Hematopoietic multipotent progenitor cell treated with erythropoietin and hydrocortisone succinate and interleukin-3 and kit ligand, for 8 days (in vitro differentiated cells): Measurements from ENCODE around the gene PPIH.
A peak's percentile ranks its signal among the peaks of the same experiment; 100 is the strongest.
"Not testable (repeated sequence)": the region's sequence is repeated elsewhere in the genome, so short reads cannot be mapped to it uniquely, and the experiment has no call there.

ENCODE experiments used
- DNase-seq: peaks from one replicate; pipeline ENCODE4 v3.0.0-alpha.2; 2015

PPIH gene

DNA sequence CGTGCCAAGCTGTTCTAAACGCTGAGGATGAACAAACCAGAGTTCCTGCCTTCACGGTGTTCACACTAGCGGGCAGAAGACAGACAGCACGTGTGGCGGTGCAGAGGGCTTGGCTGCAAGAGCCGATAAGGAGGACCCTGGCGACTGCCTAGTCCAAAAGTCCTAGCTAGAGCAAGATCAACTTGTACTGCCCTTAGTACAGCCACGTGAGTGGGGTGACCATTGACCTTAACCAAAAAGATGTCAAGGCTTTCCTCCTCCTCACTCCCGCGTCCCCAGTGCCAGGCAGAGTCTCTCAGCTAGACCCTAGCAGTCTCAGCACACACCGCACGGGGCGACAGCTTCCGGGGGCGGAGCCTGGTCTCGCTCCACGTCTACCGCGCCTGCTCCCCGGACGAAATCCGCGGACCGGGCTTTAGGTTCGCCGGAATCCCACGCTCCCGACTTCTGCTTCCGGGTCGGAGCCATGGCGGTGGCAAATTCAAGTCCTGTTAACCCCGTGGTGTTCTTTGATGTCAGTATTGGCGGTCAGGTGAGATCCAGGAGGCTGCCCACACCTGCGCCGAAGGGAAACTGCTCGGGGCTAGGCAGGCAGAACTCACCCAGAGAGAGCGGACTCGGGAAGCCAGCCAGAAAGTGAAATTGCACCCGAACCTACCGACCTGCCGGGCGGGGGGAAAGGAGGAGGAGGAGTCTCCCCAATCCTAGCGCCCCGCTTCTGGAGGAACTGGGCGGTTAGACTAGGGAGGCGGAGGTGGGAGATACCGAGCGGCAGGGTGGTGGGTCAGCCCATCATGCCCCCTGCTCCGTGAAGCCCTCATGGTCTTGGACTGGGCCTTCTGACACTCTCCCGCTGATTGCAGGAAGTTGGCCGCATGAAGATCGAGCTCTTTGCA lies at the start of gene PPIH:
Gene PPIH (plus strand): TSS at position 443 of the 896 bp plus-strand sequence. CDS start 24 bp downstream, at position 467.
- peak; percentile 95 for DNase-seq

DNA sequence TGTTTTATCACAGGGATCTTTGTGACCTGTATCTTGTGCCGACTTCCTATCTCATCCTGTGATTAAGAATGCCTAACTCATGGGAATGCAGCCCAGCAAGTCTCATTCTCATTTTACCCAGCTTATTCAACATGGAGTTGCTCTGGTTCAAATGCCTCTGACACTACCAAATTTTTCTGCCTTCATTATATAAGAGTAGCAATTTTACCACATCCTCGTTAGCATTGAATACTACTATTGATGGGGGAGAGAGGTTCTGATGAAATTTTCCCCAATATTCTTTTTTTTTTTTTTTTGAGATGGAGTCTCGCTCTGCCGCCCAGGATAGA lies 44.5 kb upstream of the PPIH start:
- no peak for DNase-seq

DNA sequence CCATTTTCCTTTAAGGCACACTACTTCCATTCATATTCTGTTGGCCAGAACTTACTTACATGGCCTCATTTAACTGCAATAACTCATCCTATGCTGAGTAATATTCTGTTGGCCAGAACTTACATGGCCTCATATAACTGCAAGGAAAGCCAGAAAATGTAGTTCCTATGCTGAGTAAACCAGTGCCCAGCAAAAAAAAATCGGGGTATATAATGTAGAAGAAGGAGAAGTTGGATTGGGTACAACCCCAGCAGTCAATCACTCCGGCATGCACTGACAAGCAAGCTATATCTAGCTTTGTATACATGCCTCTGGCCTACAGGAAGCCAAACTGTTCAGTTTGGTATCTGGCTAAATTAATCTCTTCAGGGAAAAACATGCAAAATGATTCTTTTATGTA lies 39.4 kb upstream of the PPIH start:
- no peak for DNase-seq

DNA sequence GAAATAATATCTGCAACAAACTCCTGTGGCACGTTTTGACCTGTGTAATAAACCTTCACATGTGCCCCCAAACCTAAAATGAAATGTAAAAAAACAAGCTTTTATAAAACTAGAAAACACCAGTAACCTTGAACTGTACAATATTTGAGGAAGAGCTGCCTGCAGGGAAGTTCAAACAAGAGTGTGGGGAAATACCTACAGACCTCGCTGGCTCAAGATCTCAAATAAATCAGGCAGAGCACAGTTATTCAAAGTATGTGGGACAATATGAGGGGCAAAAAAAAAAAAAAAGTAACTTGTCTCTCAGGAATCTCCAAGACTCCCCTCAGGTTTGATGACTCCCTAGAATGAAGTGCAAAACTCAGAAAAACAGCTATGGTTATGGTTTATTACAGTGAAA lies 37.9 kb upstream of the PPIH start:
- DNase-seq = no peak

DNA sequence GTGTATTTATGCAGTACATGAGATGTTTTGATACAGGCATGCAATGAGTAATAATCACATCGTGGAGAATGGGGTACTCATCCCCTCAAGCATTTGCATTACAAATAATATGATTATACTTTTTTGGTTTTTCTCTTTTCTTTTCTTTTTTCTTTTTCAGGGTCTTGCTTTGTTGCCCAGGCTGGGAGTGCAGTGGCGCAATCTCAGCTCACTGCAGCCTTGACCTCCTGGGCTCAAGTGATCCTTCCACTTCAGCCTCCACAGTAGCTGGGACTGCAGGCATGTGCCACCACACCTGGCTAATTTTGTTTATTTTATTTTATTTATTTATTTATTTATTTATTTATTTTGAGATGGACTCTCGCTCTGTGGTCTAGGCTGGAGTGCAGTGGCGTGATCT lies 37.0 kb upstream of the PPIH start:
- DNase-seq = not testable (repeated sequence)

DNA sequence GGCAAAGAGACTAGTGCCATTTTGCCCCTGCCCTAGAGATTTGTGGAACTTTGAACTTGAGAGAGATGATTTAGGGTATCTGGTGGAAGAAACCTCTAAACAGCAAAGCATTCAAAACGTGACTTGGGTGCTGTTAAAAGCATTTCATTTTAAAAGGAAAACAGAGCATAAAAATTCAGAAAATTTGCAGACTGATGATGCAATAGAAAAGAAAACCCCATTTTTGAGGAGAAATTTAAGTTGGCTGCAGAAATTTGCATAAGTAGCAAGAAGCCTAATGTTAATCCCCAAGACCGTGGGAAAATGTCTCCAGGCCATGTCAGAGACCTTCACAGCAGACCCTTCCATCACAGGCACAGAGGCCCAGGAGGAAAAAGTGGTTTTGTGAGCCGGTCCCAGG lies 31.0 kb upstream of the PPIH start:
- DNase-seq = not testable (repeated sequence)

DNA sequence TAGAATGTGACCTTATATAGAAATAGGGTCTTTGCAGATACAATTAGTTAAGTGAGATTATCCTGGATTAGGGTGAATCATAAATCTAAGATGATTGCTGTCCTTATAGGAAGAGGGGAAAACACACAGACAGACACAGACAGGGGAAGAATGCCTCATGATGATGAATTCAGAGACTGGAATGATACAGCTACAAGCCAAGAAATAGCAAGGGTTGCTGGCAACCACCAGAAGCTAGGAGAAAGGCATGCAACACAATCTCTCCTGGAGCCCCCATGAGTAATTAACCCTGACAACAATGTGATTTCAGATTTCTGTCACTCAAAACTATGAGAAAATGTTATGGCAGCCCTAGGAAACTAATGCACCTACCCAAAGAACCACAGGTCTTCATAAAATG lies 19.1 kb upstream of the PPIH start:
- no peak for DNase-seq

DNA sequence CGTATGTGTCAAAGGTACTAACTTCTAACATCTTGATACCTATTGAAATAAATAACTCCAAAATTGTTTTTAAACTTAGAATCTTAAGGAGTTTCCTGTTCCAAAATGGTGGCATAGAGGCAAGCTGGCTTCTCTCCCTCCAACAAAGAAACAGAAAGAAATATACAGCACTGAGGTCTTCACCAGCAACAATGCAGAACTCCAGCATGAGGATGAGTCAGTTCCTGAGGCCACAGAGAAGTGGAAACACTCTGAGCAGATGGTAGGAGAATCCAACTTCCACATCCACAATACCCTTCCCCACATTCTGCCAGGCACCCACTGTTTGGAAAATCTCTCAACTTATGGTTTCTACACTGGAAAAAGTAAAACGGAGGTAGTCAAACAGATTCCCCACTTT lies 12.2 kb upstream of the PPIH start:
- DNase-seq = no peak

DNA sequence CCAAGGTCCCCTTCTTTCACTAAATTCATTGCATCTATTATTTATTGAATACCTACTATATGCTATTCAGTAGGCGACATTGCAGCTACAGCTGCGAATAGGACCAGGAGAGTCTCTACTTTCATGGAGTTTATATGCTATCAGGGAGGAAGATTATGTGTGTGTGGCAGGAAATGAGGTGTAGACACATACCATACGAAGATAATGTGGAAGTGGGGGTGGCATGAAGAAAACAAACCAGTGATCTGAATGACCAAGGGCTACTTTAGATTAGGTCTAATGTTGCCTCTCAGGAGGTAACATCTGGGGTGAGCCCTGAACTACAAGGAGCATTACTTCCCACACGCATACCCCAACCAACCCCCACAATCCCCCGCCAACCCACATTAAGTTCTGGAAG lies 1.0 kb upstream of the PPIH start:
- DNase-seq = peak; percentile 42

DNA sequence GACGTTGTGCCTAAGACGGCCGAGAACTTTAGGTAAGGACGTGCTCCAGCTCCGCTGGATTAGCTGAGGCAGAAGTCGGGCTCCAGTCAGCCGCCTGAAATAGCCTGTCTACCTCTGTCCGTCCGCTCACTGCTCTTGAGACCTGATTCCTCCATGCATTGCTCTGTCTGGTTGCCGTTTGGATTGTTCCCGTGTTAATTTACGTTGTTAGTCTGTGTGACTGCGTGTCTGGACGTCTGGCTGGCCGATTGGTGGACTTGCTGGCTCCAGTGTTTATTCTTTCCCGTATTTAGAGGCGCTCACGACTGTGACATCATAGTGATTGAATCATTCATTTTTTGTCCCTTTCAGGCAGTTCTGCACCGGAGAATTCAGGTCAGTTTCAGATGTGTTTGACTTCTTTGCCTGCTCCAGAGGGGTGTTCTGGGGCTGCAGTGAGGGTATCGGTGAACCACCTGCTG lies 684 bp downstream of the PPIH start:
- DNase-seq = no peak

DNA sequence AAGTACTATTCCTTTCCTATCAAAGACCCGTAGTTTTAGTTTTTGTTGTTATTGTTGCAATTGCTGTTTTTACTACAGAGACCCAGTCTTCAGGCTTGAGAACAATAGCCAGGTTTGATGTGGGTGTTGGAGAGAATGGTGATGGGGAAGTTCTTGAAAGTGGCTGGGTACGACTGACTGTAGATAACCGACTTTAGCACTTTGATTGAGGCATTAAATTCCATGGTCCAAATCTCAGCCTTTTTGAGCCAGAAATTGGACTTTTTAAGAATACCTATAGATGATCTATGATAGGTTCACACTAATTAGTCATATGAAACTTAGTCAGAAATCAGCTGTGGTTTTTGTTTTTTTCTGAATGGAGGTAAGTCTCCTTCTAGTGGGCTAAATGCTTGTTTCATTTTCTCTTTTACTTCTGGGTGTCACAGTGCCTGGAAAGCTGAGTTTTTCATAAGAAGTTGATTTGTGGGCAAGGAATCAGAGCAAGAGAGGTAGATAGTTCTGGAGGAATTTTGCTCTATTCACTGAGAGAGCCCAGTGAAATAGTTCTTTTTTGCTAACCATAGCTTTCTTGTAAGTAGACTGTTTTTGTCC lies 2.8 kb downstream of the PPIH start:
- DNase-seq = no peak

DNA sequence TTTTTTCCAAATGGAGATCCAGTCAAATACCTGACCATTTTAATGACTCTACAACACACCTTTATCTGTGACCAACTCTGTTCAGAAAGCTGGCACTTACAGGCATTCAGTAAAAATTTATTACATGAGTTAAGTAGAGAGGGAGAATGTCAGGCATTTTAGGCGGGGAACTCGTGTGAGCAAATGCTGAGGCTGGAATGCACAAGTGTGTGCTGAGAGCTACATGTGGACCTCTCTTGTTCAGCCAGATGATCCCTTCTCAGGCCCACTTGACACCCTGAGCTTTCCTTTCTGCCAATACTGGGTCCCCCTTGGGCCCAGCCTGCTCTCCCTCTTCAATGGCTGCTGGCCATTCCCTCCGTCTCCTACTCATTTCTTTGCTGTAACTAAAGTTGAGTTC lies 11.7 kb downstream of the PPIH start:
- no peak for DNase-seq

DNA sequence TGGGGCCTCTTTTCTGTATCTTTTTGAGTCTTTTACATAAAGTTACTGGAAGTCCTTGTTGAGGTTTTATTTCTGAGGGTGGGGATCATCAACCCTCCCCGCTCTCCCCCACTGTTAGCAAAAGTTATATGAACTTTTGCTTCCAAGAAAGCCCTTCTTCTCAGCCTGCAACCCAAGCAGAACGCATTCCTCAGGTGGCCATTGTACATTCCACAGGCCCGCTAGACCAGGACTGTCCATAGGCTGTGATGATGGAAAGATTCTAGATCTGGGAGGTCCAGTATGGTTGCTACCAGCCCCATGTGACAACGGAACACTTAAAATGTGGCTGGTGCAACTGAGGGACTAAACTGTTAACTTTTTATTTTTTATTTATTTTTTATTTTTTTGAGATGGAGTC lies 12.2 kb downstream of the PPIH start:
- DNase-seq = no peak

DNA sequence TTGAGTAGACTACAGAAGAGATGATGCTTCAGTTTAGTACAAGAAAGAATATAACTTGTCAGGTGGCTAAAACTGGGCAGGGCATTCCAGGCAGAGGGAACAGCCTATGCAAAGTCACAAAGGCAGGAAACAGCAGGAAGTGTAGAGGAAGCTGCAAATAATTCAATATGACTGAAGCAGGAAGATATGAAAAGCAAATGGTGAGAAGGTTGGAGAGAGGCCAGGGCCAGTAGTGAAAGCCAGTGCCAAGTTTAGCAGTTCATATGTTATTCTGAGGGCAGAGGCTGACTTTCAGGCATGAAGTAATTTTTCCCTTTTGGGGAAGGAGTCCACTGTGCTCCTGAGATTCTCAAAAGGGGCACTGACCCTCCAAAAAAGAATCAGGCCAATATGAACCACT lies 16.0 kb downstream of the PPIH start:
- no peak for DNase-seq

DNA sequence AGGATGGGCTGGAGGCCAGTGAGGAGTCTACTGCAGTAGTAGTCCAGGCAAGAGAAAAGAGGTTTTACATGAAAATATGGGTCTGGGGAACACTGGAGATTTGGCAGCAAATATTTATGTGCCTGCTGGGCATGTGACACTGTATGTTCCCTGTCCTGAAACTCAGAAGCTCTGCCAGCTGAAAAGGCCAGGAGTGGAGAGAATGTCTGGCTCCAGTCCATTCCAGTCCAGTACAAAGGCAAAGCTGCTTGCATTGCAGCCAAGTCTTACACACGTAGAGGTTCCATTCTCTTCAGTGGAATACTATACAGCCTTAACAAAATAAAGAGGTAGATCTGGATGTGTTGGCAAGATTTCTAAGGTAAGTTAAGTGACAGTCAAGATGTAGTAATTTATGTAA lies 16.5 kb downstream of the PPIH start:
- no peak for DNase-seq

DNA sequence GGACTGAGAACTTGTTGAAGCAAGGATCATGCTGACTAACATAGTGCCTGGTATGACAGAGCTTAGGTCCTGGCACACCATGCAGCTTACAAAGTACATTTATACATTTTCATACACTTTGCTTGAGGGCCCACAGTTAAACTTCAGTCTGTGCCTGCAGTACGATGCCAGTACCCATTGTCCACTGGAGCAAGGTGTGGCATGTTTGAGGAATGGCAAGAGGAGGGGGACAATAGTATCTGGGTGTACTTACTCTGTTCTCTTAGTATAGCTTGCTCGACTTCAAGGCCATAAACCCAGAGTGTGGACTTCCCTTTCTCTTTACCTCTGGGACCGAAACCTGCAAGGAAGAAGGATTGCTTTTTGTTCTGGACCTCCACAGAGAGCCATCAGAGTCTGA lies 17.2 kb downstream of the PPIH start:
- DNase-seq = no peak

DNA sequence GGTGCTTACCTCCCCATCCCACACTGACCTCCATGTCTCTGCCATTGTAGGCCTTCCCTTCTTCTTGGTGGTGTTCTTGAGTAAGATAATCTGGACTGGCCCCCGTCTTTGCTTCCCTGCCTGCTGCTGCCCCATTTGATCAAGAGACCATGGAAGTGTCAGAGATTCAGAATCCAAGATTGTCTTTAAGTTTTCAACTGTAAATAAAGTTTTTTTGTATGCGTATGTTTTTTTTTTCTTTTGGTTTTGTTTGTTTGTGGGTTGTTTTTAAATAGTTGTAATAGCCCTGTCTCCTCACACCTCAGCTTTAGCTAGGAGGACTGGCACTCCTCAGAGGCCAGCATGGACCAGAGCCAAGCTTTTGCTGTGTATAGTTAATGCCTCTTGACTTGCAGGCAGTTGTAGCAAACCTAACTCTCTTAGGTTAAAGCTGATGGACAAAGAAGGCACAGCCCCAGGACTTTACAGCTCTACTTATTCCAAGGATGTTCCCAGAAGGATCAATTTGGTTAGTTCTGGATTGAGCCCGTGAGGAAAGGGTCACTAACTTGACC lies 18.4 kb downstream of the PPIH start:
- no peak for DNase-seq

DNA sequence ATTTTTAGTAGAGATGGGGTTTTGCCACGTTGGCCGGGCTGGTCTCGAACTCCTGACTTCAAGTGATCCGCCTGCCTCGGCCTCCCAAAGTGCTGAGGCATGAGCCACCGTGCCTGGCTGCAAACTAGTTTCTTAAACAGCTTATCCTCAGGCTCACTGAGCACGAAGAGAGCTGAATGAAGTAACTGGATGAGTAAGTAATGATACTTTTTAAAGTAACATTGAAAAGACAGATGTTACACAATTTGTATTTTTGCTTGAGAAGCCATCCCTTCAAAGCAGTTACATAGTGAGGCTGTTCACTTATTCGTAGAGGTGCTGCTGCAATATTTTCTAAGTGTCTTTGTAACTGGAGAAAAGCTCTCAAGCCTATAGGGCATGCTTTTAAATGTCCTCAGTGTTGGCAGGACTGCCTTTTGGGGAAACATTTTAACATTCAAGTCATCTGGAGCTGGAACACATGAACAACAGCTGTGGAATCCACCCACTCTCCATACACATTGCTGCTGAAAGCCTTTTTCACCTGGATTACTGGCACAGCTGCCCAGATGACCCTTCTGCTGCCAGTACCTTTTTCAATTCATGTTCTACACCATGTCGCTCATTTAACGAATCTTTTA lies 21.3 kb downstream of the PPIH start:
- no peak for DNase-seq

DNA sequence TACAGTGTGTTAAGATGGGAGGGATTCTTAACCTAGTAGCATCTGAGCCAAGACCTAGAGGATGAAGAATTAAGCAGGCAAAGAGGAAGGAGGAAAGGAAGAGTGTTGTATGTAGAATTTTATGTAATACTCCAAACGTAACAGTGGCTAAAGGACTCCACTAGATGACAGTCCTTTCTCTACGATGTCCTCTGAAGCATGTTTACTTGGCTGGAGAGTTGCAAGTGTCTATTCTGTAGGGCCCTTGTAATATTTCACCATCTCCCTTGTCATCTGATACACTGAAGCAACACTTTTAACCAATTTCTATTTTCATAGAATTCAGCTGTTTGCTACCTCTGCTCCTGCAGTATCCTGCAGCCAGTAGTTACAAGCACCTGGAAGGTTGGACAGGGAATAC lies 21.8 kb downstream of the PPIH start:
- DNase-seq = no peak

DNA sequence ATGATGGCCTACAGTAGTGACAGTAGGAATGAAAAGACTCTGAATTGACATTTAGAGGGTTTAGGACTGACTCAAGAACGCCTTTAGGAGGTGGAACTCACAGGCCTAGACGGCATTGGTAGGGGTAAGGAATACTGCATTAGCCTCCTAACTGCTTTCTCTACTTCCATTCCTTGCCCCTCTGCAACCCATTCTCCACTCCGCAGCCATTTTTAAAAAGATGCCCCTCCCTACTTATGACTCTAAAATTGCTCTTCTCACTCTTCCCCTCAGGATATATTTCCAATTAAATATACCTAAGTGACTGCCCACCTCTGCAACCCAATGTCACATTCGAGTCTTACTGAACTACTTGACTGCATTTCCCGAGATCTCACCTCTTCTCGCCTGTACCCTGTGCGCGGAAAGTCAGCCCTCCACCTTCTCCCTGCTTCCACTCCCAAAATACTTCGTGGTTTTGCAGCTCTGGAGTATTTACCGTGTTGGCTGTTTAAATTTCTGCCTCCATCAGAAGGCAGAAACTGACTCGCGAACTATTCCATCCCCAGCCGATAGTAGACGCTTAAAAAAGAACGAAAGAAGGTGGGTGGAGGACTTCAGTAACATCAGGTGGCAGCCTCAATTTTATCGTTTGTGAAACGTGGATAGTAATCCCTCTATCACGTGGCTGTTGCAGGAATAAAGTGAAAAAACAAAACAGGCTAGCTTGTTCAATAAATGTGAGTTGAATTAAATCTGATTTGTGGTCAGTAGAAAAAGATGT lies 22.9 kb downstream of the PPIH start:
- DNase-seq = peak; percentile 70

DNA sequence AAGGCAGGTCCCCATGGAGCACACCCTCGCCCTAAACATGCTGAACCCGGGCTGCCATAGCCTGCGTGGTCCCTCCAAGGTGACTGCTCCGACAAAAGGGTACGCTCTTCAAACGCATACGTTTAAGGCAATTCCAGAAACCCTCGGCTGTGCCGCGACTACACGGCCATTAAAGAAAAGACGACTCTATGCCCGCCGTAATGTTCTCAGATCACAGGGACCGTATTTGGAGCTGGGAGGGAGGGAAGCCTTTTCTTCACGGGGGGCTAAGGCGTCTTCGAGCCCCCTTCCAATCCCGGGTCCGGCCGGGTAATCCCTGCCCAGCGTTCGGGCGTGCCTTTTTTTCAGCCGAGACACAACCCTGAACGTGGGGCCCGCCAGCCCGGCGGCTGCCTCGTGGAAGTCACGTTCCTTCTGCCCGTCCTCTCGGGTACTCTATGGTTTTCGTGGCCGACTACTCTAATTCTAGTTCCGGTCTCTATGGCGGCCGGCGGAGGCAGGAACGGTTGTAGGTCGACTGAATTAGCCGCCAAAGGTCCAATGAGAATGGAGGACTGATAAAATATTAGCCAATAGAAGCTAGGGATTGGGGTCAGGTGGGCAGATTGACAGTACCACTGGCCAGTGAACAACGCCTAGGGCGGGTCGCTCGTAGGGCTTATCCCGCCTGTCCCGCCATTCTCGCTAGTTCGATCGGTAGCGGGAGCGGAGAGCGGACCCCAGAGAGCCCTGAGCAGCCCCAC lies 23.7 kb downstream of the PPIH start, which contains the start of gene YBX1:
Gene YBX1 (plus strand): TSS at position 678 of the 743 bp plus-strand sequence. CDS start 148 bp downstream, outside the sequence.
- DNase-seq = peak; percentile 99

DNA sequence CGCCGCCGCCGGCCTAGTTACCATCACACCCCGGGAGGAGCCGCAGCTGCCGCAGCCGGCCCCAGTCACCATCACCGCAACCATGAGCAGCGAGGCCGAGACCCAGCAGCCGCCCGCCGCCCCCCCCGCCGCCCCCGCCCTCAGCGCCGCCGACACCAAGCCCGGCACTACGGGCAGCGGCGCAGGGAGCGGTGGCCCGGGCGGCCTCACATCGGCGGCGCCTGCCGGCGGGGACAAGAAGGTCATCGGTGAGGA lies 24.2 kb downstream of the PPIH start:
- not testable (repeated sequence) for DNase-seq
